Neural cell (in vitro differentiated cells): ENCODE data around the gene ZNF18. TPM values are rescaled to one million over a fixed set of nuclear protein-coding genes. Genes with fewer than 3 reads are reported as not detected.

Experiments used
- H2AFZ ChIP-seq: fragments of 200-600, 300-800 bp; sonication (generic), shearing (Covaris generic); 2 replicates; pipeline ENCODE4 v1.6.0; 2014; ENCODE audit warnings: low read depth, mild to moderate bottlenecking, antibody characterized with exemption, low read length, moderate library complexity
- H3F3A ChIP-seq: fragments of 200-600 bp; shearing (Covaris generic); 2 replicates; pipeline ENCODE4 v1.6.1; 2016; ENCODE audit warnings: mild to moderate bottlenecking, moderate library complexity, mixed read lengths, antibody characterized with exemption, low read length; ENCODE audit not compliant: insufficient read depth, poor library complexity, severe bottlenecking
- H3K27ac ChIP-seq: fragments of 200-600, 300-800 bp; sonication (generic), shearing (Covaris generic); 2 replicates; pipeline ENCODE4 v1.5.1; 2014; ENCODE audit warnings: mild to moderate bottlenecking, low read length, moderate library complexity
- H3K27me3 ChIP-seq: fragments of 300-800, 200-600 bp; sonication (generic), shearing (Covaris generic); 2 replicates; pipeline ENCODE4 v1.6.0; 2014; ENCODE audit warnings: mild to moderate bottlenecking, low read depth, low read length, moderate library complexity; ENCODE audit not compliant: insufficient read depth
- H3K36me3 ChIP-seq: fragments of 300-800, 200-600 bp; sonication (generic), shearing (Covaris generic); 2 replicates; pipeline ENCODE4 v1.5.1; 2014; ENCODE audit warnings: mild to moderate bottlenecking, antibody characterized with exemption, low read length, moderate library complexity; ENCODE audit not compliant: insufficient read depth
- H3K4me2 ChIP-seq: fragments of 300-800, 200-600 bp; sonication (generic), shearing (Covaris generic); 2 replicates; pipeline ENCODE4 v1.6.0; 2014; ENCODE audit warnings: mild to moderate bottlenecking, low read length
- H3K4me3 ChIP-seq: fragments of 300-800, 200-600 bp; sonication (generic), shearing (Covaris generic); 2 replicates; pipeline ENCODE4 v1.5.1; 2014; ENCODE audit warnings: mild to moderate bottlenecking, low read length, moderate library complexity
- H3K79me2 ChIP-seq: fragments of 200-600 bp; shearing (Covaris generic); replicated peaks from 2 replicates; pipeline ENCODE4 v1.6.0; 2014; ENCODE audit warnings: mild to moderate bottlenecking, low read length, moderate library complexity; ENCODE audit not compliant: insufficient read depth
- H3K9ac ChIP-seq: fragments of 300-800, 200-600 bp; sonication (generic), shearing (Covaris generic); 2 replicates; pipeline ENCODE4 v1.6.1; 2016; ENCODE audit warnings: mild to moderate bottlenecking, low read length, mixed read lengths
- H3K9me2 ChIP-seq: fragments of 200-600 bp; shearing (Covaris generic); 2 replicates; pipeline ENCODE4 v1.6.1; 2016; ENCODE audit warnings: mild to moderate bottlenecking, low read length, mixed read lengths; ENCODE audit not compliant: insufficient read depth
- H3K9me3 ChIP-seq: fragments of 200-600, 300-800 bp; sonication (generic), shearing (Covaris generic); 2 replicates; pipeline ENCODE4 v1.6.1; 2016; ENCODE audit warnings: mild to moderate bottlenecking, mixed run types, low read length, moderate library complexity, mixed read lengths
- H4K20me1 ChIP-seq: fragments of 200-600 bp; shearing (Covaris generic); 2 replicates; pipeline ENCODE4 v1.6.1; 2016; ENCODE audit warnings: mild to moderate bottlenecking, mixed run types; ENCODE audit not compliant: insufficient read depth
- EP300 ChIP-seq: fragments of 450-650 bp; conservative IDR thresholded peaks from 2 replicates; pipeline ENCODE4 v1.6.1; 2014; ENCODE audit warnings: antibody characterized with exemption, mild to moderate bottlenecking, moderate library complexity; ENCODE audit not compliant: poor library complexity, severe bottlenecking
- EZH2 ChIP-seq: fragments of 200-600, 300-800 bp; shearing (Covaris generic), sonication (generic); IDR thresholded peaks from 2 replicates; pipeline ENCODE4 v1.6.1; 2014; ENCODE audit warnings: antibody characterized with exemption, low read length, borderline replicate concordance, mild to moderate bottlenecking; ENCODE audit not compliant: insufficient read depth, poor library complexity, severe bottlenecking
- MXI1 ChIP-seq: fragments of 450-650 bp; conservative IDR thresholded peaks from 2 replicates; pipeline ENCODE4 v1.6.1; 2014; ENCODE audit warnings: antibody characterized with exemption, mild to moderate bottlenecking; ENCODE audit not compliant: poor library complexity, severe bottlenecking
- POLR2AphosphoS5 ChIP-seq: IDR thresholded peaks from 2 replicates; pipeline ENCODE4 v1.6.1; 2012
- RAD21 ChIP-seq: fragments of 450-650 bp; conservative IDR thresholded peaks from 2 replicates; pipeline ENCODE4 v1.6.1; 2014; ENCODE audit warnings: antibody characterized with exemption, mild to moderate bottlenecking, moderate library complexity
- SMC3 ChIP-seq: fragments of 450-650 bp; conservative IDR thresholded peaks from 2 replicates; pipeline ENCODE4 v1.6.1; 2014; ENCODE audit warnings: antibody characterized with exemption, mild to moderate bottlenecking, moderate library complexity; ENCODE audit not compliant: poor library complexity
- TAF1 ChIP-seq: IDR thresholded peaks from 2 replicates; pipeline ENCODE4 v1.6.1; 2012; ENCODE audit warnings: low read depth
- polyA plus RNA-seq: library from polyadenylated mRNA; depleted of rRNA; stranded (reverse); fragments of >200 nt; gene quantifications from 2 replicates; pipeline ENCODE4 v1.2.3, GENCODE V29; 2014
- TF ChIP-seq, protein P1 (sequence below): IDR thresholded peaks from 2 replicates; pipeline ENCODE4 v1.6.1; 2012; ENCODE audit warnings: borderline replicate concordance
- TF ChIP-seq, protein P2 (sequence below): fragments of 450-650 bp; IDR thresholded peaks from 2 replicates; pipeline ENCODE4 v1.5.1; 2014; ENCODE audit warnings: antibody characterized with exemption, mild to moderate bottlenecking, moderate library complexity; ENCODE audit not compliant: poor library complexity, severe bottlenecking

ZNF18 gene
- polyA plus RNA-seq, 1 donor from 2014 or later = 18.6 TPM

DNA sequence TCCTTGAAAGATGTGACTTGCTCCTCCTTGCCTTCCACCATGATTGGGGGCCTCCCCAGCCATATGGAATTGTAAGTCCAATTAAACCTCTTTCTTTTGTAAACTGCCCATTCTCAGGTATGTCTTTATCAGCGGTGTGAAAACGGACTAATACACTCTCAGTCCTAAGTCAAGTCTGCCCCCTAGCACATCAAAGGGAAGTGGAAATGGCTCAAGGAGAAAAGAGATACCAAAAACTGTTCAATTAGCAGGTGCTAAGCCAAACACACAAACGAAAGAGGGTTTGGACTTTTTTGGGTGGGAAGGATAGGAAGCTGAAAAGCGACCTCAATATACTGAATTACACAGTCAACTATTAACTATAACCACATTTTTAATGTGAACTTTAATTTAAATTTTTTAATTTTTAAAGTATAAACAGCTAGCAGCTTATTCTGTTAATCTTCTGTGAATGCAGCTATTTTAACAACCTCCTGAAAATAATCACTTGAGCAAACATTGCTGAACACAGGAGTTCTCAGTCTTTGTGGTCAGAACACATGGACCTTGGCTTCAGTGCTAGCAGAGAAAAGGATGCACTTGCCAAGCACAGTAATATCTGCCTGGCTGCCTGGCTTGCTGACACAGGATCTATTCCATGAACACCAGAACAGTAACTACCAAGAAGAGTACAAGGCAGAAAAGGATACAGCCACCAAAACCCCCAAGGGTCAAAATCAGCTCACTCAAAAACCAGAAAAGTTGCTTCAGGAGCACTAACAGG lies 10.9 kb downstream of the ZNF18 start:
- Histone ChIP-seq H3K9ac (no peak overlapping the region), H3K27ac (no peak overlapping the region), H3K36me3 (no peaks in the 10 kb centered on the region), H3K9me3 (no peaks in the 10 kb centered on the region), H4K20me1 (no peaks in the 10 kb centered on the region), H3K79me2 (no peaks in the 10 kb centered on the region), H3F3A (no peaks in the 10 kb centered on the region), H3K4me3 (no peak overlapping the region), H3K27me3 (no peaks in the 10 kb centered on the region), H3K9me2 (no peaks in the 10 kb centered on the region), H2AFZ (no peak overlapping the region), H3K4me2 (no peak overlapping the region)
- TF ChIP-seq EP300 = no peak

DNA sequence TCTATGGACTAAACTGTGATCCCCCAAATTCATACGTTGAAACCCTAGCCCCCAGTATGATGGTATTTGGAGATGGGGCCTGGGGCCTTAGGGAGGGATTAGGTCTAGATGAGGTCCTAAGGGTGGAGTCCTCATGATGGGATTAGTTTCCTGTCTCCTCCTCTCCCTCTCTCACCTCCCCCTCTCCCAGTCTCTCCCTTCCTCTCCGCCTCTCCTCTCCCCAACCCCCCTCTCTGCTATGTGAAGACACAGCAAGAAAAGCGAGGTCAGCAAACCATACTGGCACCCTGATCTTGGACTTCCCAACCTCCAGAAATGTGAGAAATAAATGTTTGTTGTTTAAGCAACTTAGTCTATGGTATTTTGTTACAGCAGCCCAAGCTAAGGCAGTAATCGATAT lies 15.4 kb downstream of the ZNF18 start:
- Histone ChIP-seq H3K27ac (no peak overlapping the region), H4K20me1 (no peaks in the 10 kb centered on the region), H3K36me3 (peaks cover 4% of the 10 kb centered on the region), H3F3A (no peaks in the 10 kb centered on the region), H3K27me3 (no peaks in the 10 kb centered on the region), H3K4me2 (no peak overlapping the region), H2AFZ (no peak overlapping the region), H3K9ac (no peak overlapping the region), H3K9me2 (no peaks in the 10 kb centered on the region), H3K4me3 (no peak overlapping the region), H3K9me3 (no peaks in the 10 kb centered on the region), H3K79me2 (no peaks in the 10 kb centered on the region)
- TF ChIP-seq, protein P1, sequence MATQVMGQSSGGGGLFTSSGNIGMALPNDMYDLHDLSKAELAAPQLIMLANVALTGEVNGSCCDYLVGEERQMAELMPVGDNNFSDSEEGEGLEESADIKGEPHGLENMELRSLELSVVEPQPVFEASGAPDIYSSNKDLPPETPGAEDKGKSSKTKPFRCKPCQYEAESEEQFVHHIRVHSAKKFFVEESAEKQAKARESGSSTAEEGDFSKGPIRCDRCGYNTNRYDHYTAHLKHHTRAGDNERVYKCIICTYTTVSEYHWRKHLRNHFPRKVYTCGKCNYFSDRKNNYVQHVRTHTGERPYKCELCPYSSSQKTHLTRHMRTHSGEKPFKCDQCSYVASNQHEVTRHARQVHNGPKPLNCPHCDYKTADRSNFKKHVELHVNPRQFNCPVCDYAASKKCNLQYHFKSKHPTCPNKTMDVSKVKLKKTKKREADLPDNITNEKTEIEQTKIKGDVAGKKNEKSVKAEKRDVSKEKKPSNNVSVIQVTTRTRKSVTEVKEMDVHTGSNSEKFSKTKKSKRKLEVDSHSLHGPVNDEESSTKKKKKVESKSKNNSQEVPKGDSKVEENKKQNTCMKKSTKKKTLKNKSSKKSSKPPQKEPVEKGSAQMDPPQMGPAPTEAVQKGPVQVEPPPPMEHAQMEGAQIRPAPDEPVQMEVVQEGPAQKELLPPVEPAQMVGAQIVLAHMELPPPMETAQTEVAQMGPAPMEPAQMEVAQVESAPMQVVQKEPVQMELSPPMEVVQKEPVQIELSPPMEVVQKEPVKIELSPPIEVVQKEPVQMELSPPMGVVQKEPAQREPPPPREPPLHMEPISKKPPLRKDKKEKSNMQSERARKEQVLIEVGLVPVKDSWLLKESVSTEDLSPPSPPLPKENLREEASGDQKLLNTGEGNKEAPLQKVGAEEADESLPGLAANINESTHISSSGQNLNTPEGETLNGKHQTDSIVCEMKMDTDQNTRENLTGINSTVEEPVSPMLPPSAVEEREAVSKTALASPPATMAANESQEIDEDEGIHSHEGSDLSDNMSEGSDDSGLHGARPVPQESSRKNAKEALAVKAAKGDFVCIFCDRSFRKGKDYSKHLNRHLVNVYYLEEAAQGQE = no peak
- TF ChIP-seq SMC3 = no peak
- TF ChIP-seq POLR2AphosphoS5 = no peak
- no peak for TF ChIP-seq EP300
- no peak for TF ChIP-seq EZH2
- TF ChIP-seq RAD21 = no peak
- TF ChIP-seq TAF1 = no peak
- TF ChIP-seq, protein P2, sequence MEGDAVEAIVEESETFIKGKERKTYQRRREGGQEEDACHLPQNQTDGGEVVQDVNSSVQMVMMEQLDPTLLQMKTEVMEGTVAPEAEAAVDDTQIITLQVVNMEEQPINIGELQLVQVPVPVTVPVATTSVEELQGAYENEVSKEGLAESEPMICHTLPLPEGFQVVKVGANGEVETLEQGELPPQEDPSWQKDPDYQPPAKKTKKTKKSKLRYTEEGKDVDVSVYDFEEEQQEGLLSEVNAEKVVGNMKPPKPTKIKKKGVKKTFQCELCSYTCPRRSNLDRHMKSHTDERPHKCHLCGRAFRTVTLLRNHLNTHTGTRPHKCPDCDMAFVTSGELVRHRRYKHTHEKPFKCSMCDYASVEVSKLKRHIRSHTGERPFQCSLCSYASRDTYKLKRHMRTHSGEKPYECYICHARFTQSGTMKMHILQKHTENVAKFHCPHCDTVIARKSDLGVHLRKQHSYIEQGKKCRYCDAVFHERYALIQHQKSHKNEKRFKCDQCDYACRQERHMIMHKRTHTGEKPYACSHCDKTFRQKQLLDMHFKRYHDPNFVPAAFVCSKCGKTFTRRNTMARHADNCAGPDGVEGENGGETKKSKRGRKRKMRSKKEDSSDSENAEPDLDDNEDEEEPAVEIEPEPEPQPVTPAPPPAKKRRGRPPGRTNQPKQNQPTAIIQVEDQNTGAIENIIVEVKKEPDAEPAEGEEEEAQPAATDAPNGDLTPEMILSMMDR = no peak
- TF ChIP-seq MXI1 = no peak
